Activated CD4-positive, CD25-positive, alpha-beta regulatory T cell treated with anti-CD3 and anti-CD28 coated beads, Interleukin-2, amount 50 U/mL, for 72 hours (primary cell): ENCODE results near the gene RERE.
A peak's percentile ranks its signal among the peaks of the same experiment; 100 is the strongest.

Source experiments
- DNase-seq: peaks from one replicate; pipeline ENCODE4 v3.0.0; 2021

Gene RERE

DNA sequence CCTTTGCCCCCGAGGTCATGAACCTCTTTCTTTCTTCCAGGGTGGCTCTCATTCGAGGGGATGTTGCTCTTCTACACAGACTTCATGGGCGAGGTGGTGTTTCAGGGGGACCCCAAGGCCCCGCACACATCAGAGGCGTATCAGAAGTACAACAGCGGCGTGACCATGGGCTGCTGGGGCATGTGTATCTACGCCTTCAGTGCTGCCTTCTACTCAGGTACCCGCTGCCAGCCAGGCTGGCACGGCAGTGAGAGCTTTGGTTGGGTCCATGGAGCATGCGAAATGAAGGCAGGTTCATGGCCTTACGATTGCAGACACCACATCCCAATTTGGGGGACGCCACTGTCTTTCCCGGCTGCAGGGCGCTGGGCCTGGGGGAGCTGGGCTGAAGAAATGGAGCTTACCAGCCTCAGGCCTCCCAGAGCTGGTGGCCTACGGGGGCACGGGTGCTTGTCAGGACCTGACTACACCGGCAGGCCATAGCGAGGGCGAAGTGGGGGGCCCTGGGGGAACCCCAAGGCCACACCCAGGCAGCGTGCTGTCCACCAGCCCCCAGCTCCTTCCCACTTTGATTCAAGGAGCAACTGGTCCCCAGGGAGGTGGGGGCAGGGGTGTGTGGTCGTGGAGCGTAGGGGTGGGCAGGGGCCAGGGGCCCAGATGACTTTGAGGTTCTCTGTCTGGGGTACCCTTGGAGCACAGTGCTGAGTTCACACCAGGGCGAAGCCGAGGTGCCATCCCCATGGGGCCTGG is 479.5 kb downstream of the RERE start:
- no peak for DNase-seq

GRCh38 chr1:8335246-8335645 is 482.2 kb downstream of the RERE start:
- DNase-seq = no peak

DNA sequence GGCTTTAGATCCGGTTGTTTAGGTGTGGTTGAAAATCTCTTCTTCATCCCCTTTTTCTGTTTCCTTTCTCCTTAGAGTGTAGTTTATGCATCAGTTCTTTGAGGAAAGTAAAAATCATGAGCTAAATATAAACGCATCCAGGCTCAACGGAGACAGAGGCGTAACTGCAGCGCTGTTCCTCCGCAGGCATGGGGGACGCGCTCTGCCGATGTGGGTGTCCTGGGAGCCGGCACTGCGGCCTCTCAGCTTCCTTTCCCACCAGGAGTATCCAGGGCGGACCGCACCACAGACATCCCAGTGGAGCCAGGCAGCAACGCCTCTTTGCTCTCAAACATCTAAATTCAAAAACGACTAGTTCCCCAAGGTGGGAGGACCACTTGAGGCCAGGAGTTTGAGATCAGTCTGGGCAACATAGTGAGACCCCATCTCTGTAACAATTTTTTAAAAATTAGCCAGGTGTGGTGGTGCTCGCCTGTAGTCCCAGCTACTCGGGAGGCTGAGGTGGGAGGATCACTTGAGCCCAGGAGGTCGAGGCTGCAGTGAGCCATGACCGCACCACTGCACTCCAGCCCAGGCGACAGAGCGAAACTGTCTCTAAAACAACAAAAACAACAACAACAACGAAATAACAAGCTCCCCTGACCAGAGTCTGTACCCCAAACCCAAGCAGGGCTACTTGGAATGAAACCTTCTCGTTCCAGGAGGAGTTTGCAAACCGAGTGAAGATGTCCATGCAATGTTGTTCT is 483.2 kb downstream of the RERE start:
- no peak for DNase-seq

DNA sequence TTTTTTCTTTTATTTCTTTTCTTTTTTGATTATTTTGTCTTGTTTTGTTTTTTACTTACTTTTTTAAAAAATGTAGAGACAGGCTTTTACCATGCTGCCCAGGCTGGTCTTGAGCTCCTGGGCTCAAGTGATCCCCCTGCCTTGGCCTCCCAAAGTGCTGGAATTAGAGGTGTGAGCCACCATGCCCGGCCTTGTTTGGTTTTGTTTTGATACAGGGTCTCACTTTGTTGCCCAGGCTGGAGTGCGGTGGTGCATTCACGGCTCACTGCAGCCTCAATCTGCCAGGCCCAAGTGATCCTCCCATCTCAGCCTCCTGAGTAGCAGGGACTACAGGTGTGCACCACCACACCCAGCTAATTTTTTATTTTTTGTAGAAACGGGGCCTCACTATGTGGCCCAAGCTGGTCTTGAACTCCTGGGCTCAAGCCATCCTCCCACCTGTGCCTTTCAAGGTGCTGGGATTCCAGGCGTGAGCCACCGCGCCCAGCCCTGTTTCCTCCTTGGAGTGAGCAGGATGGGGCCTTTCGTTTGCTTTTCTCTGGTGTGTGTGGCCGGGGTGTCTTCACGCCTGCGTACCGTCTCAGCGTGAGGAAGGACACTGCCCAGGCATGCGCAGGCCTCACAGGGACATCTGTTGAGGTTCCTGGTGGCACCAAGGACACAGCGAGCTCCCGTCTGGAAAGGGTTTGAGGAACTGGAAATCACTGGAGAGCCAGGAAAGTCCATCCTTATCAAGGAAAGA is 484.0 kb downstream of the RERE start:
- no peak for DNase-seq

- no peak for DNase-seq
These were observed 484.6 kb downstream of the RERE start for GRCh38 chr1:8332806-8333205.

GRCh38 chr1:8330271-8331125 is 486.9 kb downstream of the RERE start:
- DNase-seq = no peak

- no peak for DNase-seq
These were observed 487.6 kb downstream of the RERE start for GRCh38 chr1:8329858-8330257.

GRCh38 chr1:8329439-8329838 is 488.0 kb downstream of the RERE start:
- DNase-seq = no peak

DNA sequence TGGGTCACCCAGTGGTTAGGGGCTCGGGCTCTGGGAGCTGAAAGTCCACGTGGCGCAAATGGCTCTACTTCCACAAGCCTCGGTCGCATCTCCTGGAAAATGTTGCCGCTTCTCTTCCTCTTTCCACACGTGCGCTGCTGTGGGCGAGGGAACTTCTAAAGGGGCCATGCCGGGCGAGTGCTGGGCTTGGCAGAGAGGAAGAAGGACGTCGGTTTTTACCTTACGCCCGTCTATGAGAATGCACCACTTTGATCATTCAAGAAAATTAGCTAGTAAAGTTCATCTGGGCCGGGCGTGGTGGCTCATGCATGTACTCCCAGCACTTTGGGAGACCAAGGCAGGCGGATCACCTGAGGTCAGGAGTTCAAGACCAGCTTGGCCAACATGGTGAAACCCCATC is 489.2 kb downstream of the RERE start:
- DNase-seq = no peak

- no peak for DNase-seq
These were observed 491.2 kb downstream of the RERE start for GRCh38 chr1:8326265-8326664.

DNA sequence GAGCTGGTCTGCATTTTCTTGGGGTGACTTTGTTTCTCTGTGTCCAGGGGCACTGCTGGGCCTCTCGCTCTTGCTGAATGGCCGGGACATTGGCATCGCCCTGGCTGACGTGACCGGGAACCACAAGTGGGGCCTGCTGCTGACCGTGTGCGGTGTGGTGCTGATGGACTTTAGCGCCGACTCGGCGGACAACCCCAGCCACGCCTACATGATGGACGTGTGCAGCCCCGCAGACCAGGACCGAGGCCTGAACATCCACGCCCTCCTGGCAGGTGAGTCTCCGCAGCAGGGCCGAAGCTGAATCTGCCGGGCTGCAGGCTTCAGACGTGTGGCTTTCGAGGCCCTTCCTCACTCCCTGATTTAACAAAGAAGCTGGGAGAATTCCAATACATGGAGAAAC is 491.7 kb downstream of the RERE start:
- no peak for DNase-seq

GRCh38 chr1:8324176-8324810 is 493.1 kb downstream of the RERE start:
- DNase-seq = no peak

- DNase-seq = no peak
These were observed 493.7 kb downstream of the RERE start for GRCh38 chr1:8323706-8324105.

- no peak for DNase-seq
These were observed 495.8 kb downstream of the RERE start for GRCh38 chr1:8321612-8322011.

DNA sequence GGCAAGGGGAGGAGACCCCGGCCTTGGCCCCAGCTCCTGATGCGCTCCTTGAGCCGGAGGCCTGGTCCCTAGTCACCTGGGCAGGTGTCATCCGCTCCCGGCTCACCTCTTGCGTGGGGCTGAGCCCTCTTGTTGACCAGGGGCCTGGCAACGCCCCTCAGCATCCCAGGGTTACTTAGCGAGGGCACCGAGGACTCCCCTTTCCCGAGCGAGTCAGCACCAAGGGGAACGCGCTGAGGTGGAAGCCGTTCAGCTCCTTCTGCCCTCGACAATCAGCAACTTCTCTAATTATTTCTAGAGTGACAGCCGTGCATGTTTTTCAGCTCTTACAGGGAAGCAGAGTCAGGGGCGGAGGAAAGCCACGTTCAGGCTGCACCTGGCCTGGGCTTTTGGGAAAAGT is 499.0 kb downstream of the RERE start:
- DNase-seq = no peak

- DNase-seq = peak; percentile 82
These were observed 499.6 kb downstream of the RERE start, which contains the start of gene SLC45A1 for GRCh38 chr1:8317647-8318381. SLC45A1 (plus strand) TSS chr1:8318114; CDS start chr1:8324330, 6,216 bp downstream.

DNA sequence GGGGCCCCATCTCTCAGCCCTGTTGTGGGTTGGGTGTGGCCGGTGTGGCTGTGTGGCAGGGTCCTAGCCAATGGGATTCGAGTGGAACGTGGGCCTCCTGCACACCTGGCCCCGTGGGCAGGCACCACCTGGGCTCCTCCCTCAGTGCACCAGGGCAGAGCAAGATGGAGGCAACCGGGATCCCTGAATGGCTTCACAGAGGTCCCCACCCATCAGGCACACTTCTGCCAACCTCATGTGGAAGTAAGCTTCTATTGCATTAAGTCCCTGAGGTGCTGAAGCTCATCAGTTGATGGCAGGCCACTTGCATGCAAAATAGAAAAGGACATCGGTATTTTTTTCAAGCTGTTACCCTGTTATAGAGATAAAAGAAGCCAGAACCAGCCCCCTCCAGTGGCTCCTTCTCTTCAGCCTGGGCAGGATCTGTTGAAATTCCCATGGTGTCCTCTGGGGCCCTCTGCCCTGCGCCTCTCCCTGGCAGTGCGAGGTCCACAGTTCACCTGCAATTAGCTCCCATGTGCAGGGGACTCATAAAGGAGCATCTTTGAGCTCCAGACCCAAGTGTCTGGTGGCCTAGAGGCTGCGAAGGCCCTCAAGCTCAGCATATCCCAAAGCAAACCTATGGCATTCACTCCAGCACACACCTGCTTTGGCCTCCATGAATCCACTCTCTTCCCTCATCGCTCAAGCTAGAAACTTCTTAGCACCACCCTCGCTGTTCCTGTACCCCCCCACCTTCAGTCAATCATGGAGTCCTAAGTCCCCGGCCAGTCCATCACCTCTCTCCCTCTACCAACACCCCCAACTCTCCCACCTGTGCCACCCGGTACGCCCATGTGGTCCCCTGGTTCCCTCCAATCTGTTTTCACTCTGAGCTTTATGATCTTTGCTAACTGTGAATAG is 501.6 kb downstream of the RERE start:
- no peak for DNase-seq

GRCh38 chr1:8314346-8315280 is 502.8 kb downstream of the RERE start:
- DNase-seq = no peak

GRCh38 chr1:8313231-8313630 is 504.2 kb downstream of the RERE start:
- no peak for DNase-seq
